Measurements from ENCODE around the gene CEMIP. TPM values are rescaled to one million over a fixed set of nuclear protein-coding genes. Genes with fewer than 3 reads are reported as not detected.
A peak's percentile ranks its signal among the peaks of the same experiment; 100 is the strongest.

The CEMIP gene
- total RNA-seq, 8 experiments from 2014 or later = 0.32 to 121 (median 3.0) TPM

- in situ Hi-C loops (cut with MboI; ENCODE audit: low pct_unique_long_range_greater_than_20kb in 2 of 9, low sequenced_read_pairs in 9 of 9, unreplicated experiment in 9 of 9) = loop anchor here in 4 of 9 experiments (25.0 kb wide), 3 partner anchors 173 to 327 kb away; no protein-coding TSS in a partner anchor
Measured at GRCh38 chr15:80789796-80790195, 10.6 kb downstream of the CEMIP start.

GRCh38 chr15:80790236-80790635 lies 11.1 kb downstream of the CEMIP start:
- Histone ChIP-seq H3K4me1 (replicated peaks in 1 of 2) (peaks cover 0 to 6% of the 10 kb centered on the region in 2 donors), H3K27ac (no peak overlapping the region), H3K4me3 (no peak overlapping the region)
- WGBS, 10 experiments = 72 to 100% (median 90%) methylated on average over 1 to 5 of the region's 5 CpGs
- ATAC-seq (replicated peaks in 6 of 8) = no peak
- in situ Hi-C loops (cut with MboI; ENCODE audit: low pct_unique_long_range_greater_than_20kb in 2 of 9, low sequenced_read_pairs in 9 of 9, unreplicated experiment in 9 of 9) = loop anchor here in 4 of 9 experiments (25.0 kb wide), 3 partner anchors 172 to 328 kb away; no protein-coding TSS in a partner anchor

More at GRCh38 chr15:80789796-80790195, 10.6 kb downstream of the CEMIP start:
- Histone ChIP-seq H3K4me3 (no peak overlapping the region), H3K27ac (no peak overlapping the region), H3K4me1 (replicated peaks in 1 of 2) (peaks cover 0 to 6% of the 10 kb centered on the region in 2 donors)
- 28 to 100% (median 80%) methylated on average over 1 to 3 of the region's 4 CpGs for WGBS, 10 experiments
- peak in 1 of 8 experiments; percentile 0 for ATAC-seq (replicated peaks in 6 of 8)

GRCh38 chr15:80791004-80791403 lies 11.8 kb downstream of the CEMIP start:
- Histone ChIP-seq H3K27ac (no peak overlapping the region), H3K4me1 (replicated peaks in 1 of 2) (peaks cover 0 to 6% of the 10 kb centered on the region in 2 donors), H3K4me3 (no peak overlapping the region)
- ATAC-seq (replicated peaks in 6 of 8) = no peak
- in situ Hi-C loops (cut with MboI; ENCODE audit: low pct_unique_long_range_greater_than_20kb in 2 of 9, low sequenced_read_pairs in 9 of 9, unreplicated experiment in 9 of 9) = loop anchor here in 4 of 9 experiments (25.0 kb wide), 3 partner anchors 171 to 329 kb away; no protein-coding TSS in a partner anchor
- 67 to 100% (median 100%) methylated on average over 1 of the region's 1 CpG; no CpG with 5 or more reads in 4 of the 10 experiments for WGBS, 10 experiments

GRCh38 chr15:80796407-80796806 lies 17.2 kb downstream of the CEMIP start:
- H3K4me3 ChIP-seq = no peak overlapping the region
- 39 to 87% (median 54%) methylated on average over 2 to 5 of the region's 5 CpGs; no CpG with 5 or more reads in 1 of the 10 experiments for WGBS, 10 experiments
- in situ Hi-C loops (cut with MboI; ENCODE audit: low pct_unique_long_range_greater_than_20kb in 2 of 9, low sequenced_read_pairs in 9 of 9, unreplicated experiment in 9 of 9) = loop anchor here in 4 of 9 experiments (25.0 kb wide), 3 partner anchors 166 to 334 kb away; no protein-coding TSS in a partner anchor
- ATAC-seq (replicated peaks in 6 of 8) = peak in 5 of 8 experiments; percentile 60 to 85 (median 66)
- H3K27ac ChIP-seq = no peak overlapping the region
- peaks cover 3 to 6% of the 10 kb centered on the region in 2 donors for H3K4me1 ChIP-seq (replicated peaks in 1 of 2)

GRCh38 chr15:80798911-80799310 lies 19.7 kb downstream of the CEMIP start:
- Histone ChIP-seq H3K4me1 (replicated peaks in 1 of 2) (peaks cover 3 to 6% of the 10 kb centered on the region in 2 donors), H3K27ac (no peak overlapping the region), H3K4me3 (no peak overlapping the region)
- no peak for ATAC-seq (replicated peaks in 6 of 8)
- in situ Hi-C loops (cut with MboI; ENCODE audit: low pct_unique_long_range_greater_than_20kb in 2 of 9, low sequenced_read_pairs in 9 of 9, unreplicated experiment in 9 of 9) = loop anchor here in 4 of 9 experiments (25.0 kb wide), 3 partner anchors 163 to 337 kb away; no protein-coding TSS in a partner anchor
- 79 to 100% (median 95%) methylated on average over 1 to 3 of the region's 3 CpGs; no CpG with 5 or more reads in 2 of the 10 experiments for WGBS, 10 experiments

GRCh38 chr15:80800067-80800466 lies 20.9 kb downstream of the CEMIP start:
- ATAC-seq (replicated peaks in 6 of 8) = no peak
- WGBS, 10 experiments = 26 to 100% (median 60%) methylated on average over 1 to 4 of the region's 5 CpGs; no CpG with 5 or more reads in 1 of the 10 experiments
- in situ Hi-C loops (cut with MboI; ENCODE audit: low pct_unique_long_range_greater_than_20kb in 2 of 9, low sequenced_read_pairs in 9 of 9, unreplicated experiment in 9 of 9) = no loop called here
- H3K27ac ChIP-seq = no peak overlapping the region
- H3K4me3 ChIP-seq = no peak overlapping the region
- H3K4me1 ChIP-seq (replicated peaks in 1 of 2) = peaks cover 3 to 6% of the 10 kb centered on the region in 2 donors

- WGBS, 10 experiments = 11 to 90% (median 60%) methylated on average over 1 to 5 of the region's 10 CpGs; no CpG with 5 or more reads in 3 of the 10 experiments
- peak; percentile 8 to 99 (median 65) for ATAC-seq (replicated peaks in 6 of 8)
- Histone ChIP-seq H3K4me3 (no peak overlapping the region), H3K27ac (no peak overlapping the region), H3K4me1 (replicated peaks in 1 of 2) (peaks cover under 1 to 3% of the 10 kb centered on the region in 2 donors)
- in situ Hi-C loops (cut with MboI; ENCODE audit: low pct_unique_long_range_greater_than_20kb in 2 of 9, low sequenced_read_pairs in 9 of 9, unreplicated experiment in 9 of 9) = no loop called here
Measured at GRCh38 chr15:80801891-80802680, 22.9 kb downstream of the CEMIP start.

- no peak for ATAC-seq (replicated peaks in 6 of 8)
- in situ Hi-C loops (cut with MboI; ENCODE audit: low pct_unique_long_range_greater_than_20kb in 2 of 9, low sequenced_read_pairs in 9 of 9, unreplicated experiment in 9 of 9) = no loop called here
Measured at GRCh38 chr15:80803580-80804525, 24.7 kb downstream of the CEMIP start.

GRCh38 chr15:80804970-80805495 lies 25.9 kb downstream of the CEMIP start:
- in situ Hi-C loops (cut with MboI; ENCODE audit: low pct_unique_long_range_greater_than_20kb in 2 of 9, low sequenced_read_pairs in 9 of 9, unreplicated experiment in 9 of 9) = no loop called here
- H3K27ac ChIP-seq = no peak overlapping the region
- 7 to 67% (median 36%) methylated on average over 3 to 9 of the region's 10 CpGs; no CpG with 5 or more reads in 1 of the 10 experiments for WGBS, 10 experiments
- peak in 4 of 8 experiments; percentile 0 to 47 (median 8) for ATAC-seq (replicated peaks in 6 of 8)
- no peaks in the 10 kb centered on the region for H3K4me1 ChIP-seq (replicated peaks in 1 of 2)
- no peak overlapping the region for H3K4me3 ChIP-seq

More at GRCh38 chr15:80803580-80804525, 24.7 kb downstream of the CEMIP start:
- Histone ChIP-seq H3K4me1 (replicated peaks in 1 of 2) (no peaks in the 10 kb centered on the region), H3K4me3 (no peak overlapping the region), H3K27ac (no peak overlapping the region)
- WGBS, 10 experiments = 67 to 100% (median 86%) methylated on average over 1 to 7 of the region's 7 CpGs; no CpG with 5 or more reads in 1 of the 10 experiments

GRCh38 chr15:80811781-80812315 lies 32.7 kb downstream of the CEMIP start:
- H3K4me1 ChIP-seq (replicated peaks in 1 of 2) = no peaks in the 10 kb centered on the region
- peak in 3 of 8 experiments; percentile 7 to 65 (median 12) for ATAC-seq (replicated peaks in 6 of 8)
- 10 to 86% (median 56%) methylated on average over 1 to 7 of the region's 9 CpGs; no CpG with 5 or more reads in 1 of the 10 experiments for WGBS, 10 experiments

GRCh38 chr15:80815106-80815505 lies 35.9 kb downstream of the CEMIP start:
- Histone ChIP-seq H3K4me3 (no peak overlapping the region), H3K27ac (no peak overlapping the region), H3K4me1 (replicated peaks in 1 of 2) (no peaks in the 10 kb centered on the region)
- no peak for ATAC-seq (replicated peaks in 6 of 8)
- in situ Hi-C loops (cut with MboI; ENCODE audit: low pct_unique_long_range_greater_than_20kb in 2 of 9, low sequenced_read_pairs in 9 of 9, unreplicated experiment in 9 of 9) = no loop called here
- WGBS, 10 experiments = 25 to 81% (median 62%) methylated on average over 1 to 4 of the region's 4 CpGs; no CpG with 5 or more reads in 1 of the 10 experiments

More at GRCh38 chr15:80811781-80812315, 32.7 kb downstream of the CEMIP start:
- Histone ChIP-seq H3K27ac (no peak overlapping the region), H3K4me3 (no peak overlapping the region)
- in situ Hi-C loops (cut with MboI; ENCODE audit: low pct_unique_long_range_greater_than_20kb in 2 of 9, low sequenced_read_pairs in 9 of 9, unreplicated experiment in 9 of 9) = no loop called here

Data from motor neuron (in vitro differentiated cells).